Endothelial cell of umbilical vein (primary cell): ENCODE measurements around the gene TPK1. TPM values are rescaled to one million over a fixed set of nuclear protein-coding genes. Genes with fewer than 3 reads are reported as not detected.

Experiments
- BruUV-seq: library from RNA; stranded (reverse); fragments of 400-500 nt; replicated peaks from 2 replicates; lab custom pipeline; 2021; lab: Mats Ljungman, UMichigan
- CTCF ChIA-PET: fragments of 300-600, 350-600 bp; sonication (Branson Sonifier 250); formaldehyde crosslinking; loops from one replicate; lab custom pipeline; 2021; ENCODE audit warnings: antibody characterized with exemption, inconsistent platforms; lab: Charles Lee
- POLR2A ChIA-PET: fragments of 300-600, 350-600 bp; sonication (Branson Sonifier 250); formaldehyde crosslinking; loops from one replicate; lab custom pipeline; 2021; ENCODE audit warnings: antibody characterized with exemption, inconsistent platforms; lab: Charles Lee
- DNase-seq: peaks from one replicate; pipeline ENCODE4 v3.0.0-alpha.2; 2011; ENCODE audit warnings: low read depth, low spot score
- FAIRE-seq: peaks from 2 replicates; lab custom pipeline; 2011; peaks lifted over from hg19 to GRCh38; lab: Jason Lieb, UNC
- H2AFZ ChIP-seq: 2 replicates; pipeline ENCODE4 v1.6.0; 2012; ENCODE audit warnings: low read depth, low read length, control low read depth, inconsistent platforms
- H3K27ac ChIP-seq: 2 replicates; pipeline ENCODE4 v1.5.1; 2011; ENCODE audit warnings: low read depth, mild to moderate bottlenecking, control low read depth, low read length, moderate library complexity; ENCODE audit not compliant: insufficient read depth
- H3K27me3 ChIP-seq, 2 experiments: 2 replicates each; pipeline versions ENCODE4 v1.6.0 to v1.6.1; 2011; ENCODE audit warnings: low read length in 2 of 2, mixed read lengths in 1 of 2; ENCODE audit not compliant: control insufficient read depth in 2 of 2, insufficient read depth in 2 of 2
- H3K36me3 ChIP-seq, 2 experiments: 2 replicates in 1 of 2; 3 replicates in 1 of 2; pipeline ENCODE4 v1.5.1; 2011; ENCODE audit warnings: low read length in 2 of 2, mild to moderate bottlenecking in 1 of 2, moderate library complexity in 1 of 2; ENCODE audit not compliant: control insufficient read depth in 2 of 2, insufficient read depth in 2 of 2; ENCODE audit errors: extremely low read depth in 1 of 2
- H3K4me1 ChIP-seq: 3 replicates; pipeline ENCODE4 v1.5.1; 2011; ENCODE audit warnings: mild to moderate bottlenecking, low read length; ENCODE audit not compliant: control insufficient read depth, insufficient read depth; ENCODE audit errors: extremely low read depth
- H3K4me2 ChIP-seq: 2 replicates; pipeline ENCODE4 v1.6.1; 2011; ENCODE audit warnings: low read length, control low read depth, mixed read lengths; ENCODE audit not compliant: insufficient read depth
- H3K4me3 ChIP-seq, 3 experiments: fragments of 200-600 bp in 1 of 3; sonication (generic), shearing (Covaris generic) in 1 of 3; replicated peaks in 1 of 3; 2 replicates each; pipeline ENCODE4 v1.5.1; 2011 to 2016; ENCODE audit warnings: control low read depth in 3 of 3, low read length in 3 of 3, mild to moderate bottlenecking in 2 of 3, inconsistent platforms in 1 of 3, low read depth in 1 of 3, moderate library complexity in 1 of 3; ENCODE audit not compliant: insufficient read depth in 1 of 3
- H3K79me2 ChIP-seq: 2 replicates; pipeline ENCODE4 v1.6.0; 2012; ENCODE audit warnings: low read length, inconsistent platforms; ENCODE audit not compliant: control insufficient read depth, insufficient read depth
- H3K9ac ChIP-seq: replicated peaks from 2 replicates; pipeline ENCODE3; 2011; ENCODE audit warnings: low read length, control low read depth; ENCODE audit not compliant: insufficient read depth; ENCODE audit errors: extremely low read depth
- H3K9me1 ChIP-seq: replicated peaks from 3 replicates; pipeline ENCODE4 v1.6.0; 2011; ENCODE audit warnings: mild to moderate bottlenecking, low read length; ENCODE audit not compliant: control insufficient read depth, insufficient read depth; ENCODE audit errors: extremely low read depth
- H3K9me3 ChIP-seq: replicated peaks from 2 replicates; pipeline ENCODE4 v1.5.1; 2012; ENCODE audit warnings: low read length, inconsistent platforms; ENCODE audit not compliant: control insufficient read depth, insufficient read depth
- H4K20me1 ChIP-seq: replicated peaks from 2 replicates; pipeline ENCODE3; 2011; ENCODE audit warnings: mild to moderate bottlenecking, low read length; ENCODE audit not compliant: control insufficient read depth, insufficient read depth; ENCODE audit errors: extremely low read depth
- EZH2 ChIP-seq: IDR thresholded peaks from 2 replicates; pipeline ENCODE4 v1.6.1; 2012; ENCODE audit warnings: borderline replicate concordance, low read depth, mild to moderate bottlenecking, moderate library complexity, low read length, inconsistent platforms; ENCODE audit not compliant: severe bottlenecking
- FOS ChIP-seq: IDR thresholded peaks from 2 replicates; pipeline ENCODE4 v1.6.1; 2011; ENCODE audit warnings: mild to moderate bottlenecking, low read length, moderate library complexity, borderline replicate concordance; ENCODE audit not compliant: insufficient read depth
- GATA2 ChIP-seq: IDR thresholded peaks from 2 replicates; pipeline ENCODE4 v1.7.0; 2011; ENCODE audit warnings: low read depth, mild to moderate bottlenecking, moderate library complexity, mixed read lengths, low read length; ENCODE audit not compliant: insufficient read length, insufficient read depth
- JUN ChIP-seq: IDR thresholded peaks from 2 replicates; pipeline ENCODE4 v1.6.1; 2011; ENCODE audit warnings: borderline replicate concordance, low read depth; ENCODE audit not compliant: insufficient read length, insufficient read depth
- MYC ChIP-seq: IDR thresholded peaks from one replicate; pipeline ENCODE4 v1.6.1; 2011; ENCODE audit warnings: mild to moderate bottlenecking, low read depth, low read length
- POLR2A ChIP-seq: IDR thresholded peaks from 2 replicates; pipeline ENCODE4 v1.6.1; 2012; ENCODE audit warnings: low read depth, mild to moderate bottlenecking, control low read depth, low read length
- POLR2AphosphoS5 ChIP-seq: IDR thresholded peaks from 2 replicates; pipeline ENCODE4 v1.6.1; 2012; ENCODE audit warnings: low read depth, mild to moderate bottlenecking, control low read depth, low read length, moderate library complexity; ENCODE audit not compliant: insufficient read depth
- dilution Hi-C: fragments of 300-500 bp; cut with MboI; formaldehyde crosslinking; loops from one replicate; pipeline ENCODE4 v1.15.0; 2019; ENCODE audit warnings: low sequenced_read_pairs; ENCODE audit not compliant: extremely low pct_ligation_motif_present
- intact Hi-C: fragments of 100-400 bp; cut with micrococcal nuclease; formaldehyde crosslinking; loops from one replicate; pipeline ENCODE4 v1.10.0; 2022
- polyA plus RNA-seq, 4 experiments: library from polyadenylated mRNA; depleted of rRNA in 3 of 4; stranded (reverse) in 3 of 4; unstranded in 1 of 4; fragments of >200 nt; gene quantifications; 2 replicates each; pipeline versions ENCODE4 v1.2.1 to v1.2.3, GENCODE V29; 2011 to 2012; ENCODE audit warnings: missing spikeins in 1 of 4
- total RNA-seq: library from RNA; stranded (reverse); gene quantifications from 2 replicates; pipeline ENCODE4 v1.2.3, GENCODE V29; 2021
- TF ChIP-seq, protein P1 (sequence below), 2 donors: IDR thresholded peaks; 1 replicate in 1 of 2; 2 replicates in 1 of 2; pipeline ENCODE4 v1.5.1; 2011; ENCODE audit warnings: low read length in 2 of 2, mild to moderate bottlenecking in 2 of 2, moderate library complexity in 2 of 2, control low read depth in 1 of 2, inconsistent platforms in 1 of 2, low read depth in 1 of 2; ENCODE audit not compliant: insufficient read depth in 1 of 2; ENCODE audit errors: extremely low read depth in 1 of 2
- TF ChIP-seq, protein P2 (sequence below): IDR thresholded peaks from 2 replicates; pipeline ENCODE4 v1.6.1; 2011; ENCODE audit not compliant: insufficient read depth, insufficient read length

TPK1 gene
- total and polyA plus RNA-seq, 2 donors (not counting 3 experiments of a cell fraction or from before 2014, with no cell fraction given): 7.5 to 9.3 TPM

DNA sequence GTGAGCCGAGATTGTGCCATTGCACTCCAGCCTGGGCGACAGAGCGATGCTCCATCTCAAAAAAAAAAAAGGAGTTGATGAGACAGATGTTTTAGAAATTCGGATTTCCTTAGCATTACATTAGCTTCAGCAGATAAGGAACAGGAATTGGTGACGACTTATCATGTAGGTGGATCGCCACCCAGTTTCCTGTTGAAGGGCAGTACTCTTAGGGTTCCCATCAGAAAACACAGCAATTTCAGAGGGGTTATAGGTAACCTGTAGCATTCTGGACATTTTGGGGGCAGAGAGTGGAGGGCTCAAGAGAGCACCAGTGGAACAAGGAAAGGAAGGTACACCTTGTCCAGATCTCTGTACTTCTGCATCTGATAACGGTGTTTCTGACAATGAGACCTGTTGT, 286.0 kb downstream of the TPK1 start:
- ChIA-PET POLR2A (no interaction called here), CTCF (no interaction called here)
- Histone ChIP-seq H3K4me2 (no peak overlapping the region), H3K4me3 (no peak overlapping the region), H3K36me3 (no peaks in the 10 kb centered on the region), H3K9me3 (no peaks in the 10 kb centered on the region), H3K27ac (no peak overlapping the region), H3K9me1 (no peaks in the 10 kb centered on the region), H3K79me2 (no peaks in the 10 kb centered on the region), H3K9ac (no peak overlapping the region), H3K27me3 (no peaks in the 10 kb centered on the region), H3K4me1 (no peaks in the 10 kb centered on the region), H4K20me1 (no peaks in the 10 kb centered on the region), H2AFZ (no peak overlapping the region)
- TF ChIP-seq, protein P1, sequence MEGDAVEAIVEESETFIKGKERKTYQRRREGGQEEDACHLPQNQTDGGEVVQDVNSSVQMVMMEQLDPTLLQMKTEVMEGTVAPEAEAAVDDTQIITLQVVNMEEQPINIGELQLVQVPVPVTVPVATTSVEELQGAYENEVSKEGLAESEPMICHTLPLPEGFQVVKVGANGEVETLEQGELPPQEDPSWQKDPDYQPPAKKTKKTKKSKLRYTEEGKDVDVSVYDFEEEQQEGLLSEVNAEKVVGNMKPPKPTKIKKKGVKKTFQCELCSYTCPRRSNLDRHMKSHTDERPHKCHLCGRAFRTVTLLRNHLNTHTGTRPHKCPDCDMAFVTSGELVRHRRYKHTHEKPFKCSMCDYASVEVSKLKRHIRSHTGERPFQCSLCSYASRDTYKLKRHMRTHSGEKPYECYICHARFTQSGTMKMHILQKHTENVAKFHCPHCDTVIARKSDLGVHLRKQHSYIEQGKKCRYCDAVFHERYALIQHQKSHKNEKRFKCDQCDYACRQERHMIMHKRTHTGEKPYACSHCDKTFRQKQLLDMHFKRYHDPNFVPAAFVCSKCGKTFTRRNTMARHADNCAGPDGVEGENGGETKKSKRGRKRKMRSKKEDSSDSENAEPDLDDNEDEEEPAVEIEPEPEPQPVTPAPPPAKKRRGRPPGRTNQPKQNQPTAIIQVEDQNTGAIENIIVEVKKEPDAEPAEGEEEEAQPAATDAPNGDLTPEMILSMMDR (IDR thresholded peaks at IDR 0.05; ENCODE audit: extremely low read depth in 1 of 2, insufficient read depth in 1 of 2, low read depth in 1 of 2, low read length in 2 of 2): no peak
- TF ChIP-seq EZH2 (no peak), FOS (no peak), POLR2A (no peak), POLR2AphosphoS5 (no peak), GATA2 (no peak), MYC (no peak), JUN (no peak)
- TF ChIP-seq, protein P2, sequence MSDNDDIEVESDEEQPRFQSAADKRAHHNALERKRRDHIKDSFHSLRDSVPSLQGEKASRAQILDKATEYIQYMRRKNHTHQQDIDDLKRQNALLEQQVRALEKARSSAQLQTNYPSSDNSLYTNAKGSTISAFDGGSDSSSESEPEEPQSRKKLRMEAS: no peak
- intact Hi-C loops (no loop called here), dilution Hi-C loops (no loop called here)
- no TSS peak for BruUV-seq
- FAIRE-seq (no peak), DNase-seq (no peak)
